Activated CD8-positive, alpha-beta memory T cell treated with anti-CD3 and anti-CD28 coated beads, Interleukin-2, amount 50 U/mL, for 1 hour (primary cell): ENCODE data around the gene S100A11.
A peak's percentile ranks its signal among the peaks of the same experiment; 100 is the strongest.
"Not testable (repeated sequence)": the region's sequence is repeated elsewhere in the genome, so short reads cannot be mapped to it uniquely, and the experiment has no call there.

Experiments
- DNase-seq: peaks from one replicate; pipeline ENCODE4 v3.0.0-alpha.2; 2020; ENCODE audit errors: extremely low read depth

S100A11 gene

GRCh38 chr1:152036267-152037216 is at the start of gene S100A11:
S100A11 (minus strand) TSS chr1:152037004; CDS start chr1:152036915, 89 bp downstream.
- peak; percentile 45 for DNase-seq

GRCh38 chr1:152084853-152085252 is 48.0 kb upstream of the S100A11 start:
- no peak for DNase-seq

GRCh38 chr1:152081026-152081425 is 44.2 kb upstream of the S100A11 start:
- DNase-seq = not testable (repeated sequence)

- DNase-seq = not testable (repeated sequence)
These were observed 43.7 kb upstream of the S100A11 start for GRCh38 chr1:152080494-152080893.

GRCh38 chr1:152078831-152079441 is 42.1 kb upstream of the S100A11 start:
- DNase-seq = no peak

GRCh38 chr1:152072311-152072710 is 35.5 kb upstream of the S100A11 start:
- no peak for DNase-seq

GRCh38 chr1:152071123-152071522 is 34.3 kb upstream of the S100A11 start:
- no peak for DNase-seq

GRCh38 chr1:152067929-152068328 is 31.1 kb upstream of the S100A11 start:
- DNase-seq = no peak

GRCh38 chr1:152067150-152067549 is 30.3 kb upstream of the S100A11 start:
- no peak for DNase-seq

- no peak for DNase-seq
These were observed 25.1 kb upstream of the S100A11 start for GRCh38 chr1:152061952-152062351.

- no peak for DNase-seq
These were observed 16.6 kb upstream of the S100A11 start for GRCh38 chr1:152053375-152053774.

- DNase-seq = peak; percentile 63
These were observed 15.8 kb upstream of the S100A11 start for GRCh38 chr1:152052606-152053005.

GRCh38 chr1:152050886-152051675 is 14.3 kb upstream of the S100A11 start:
- no peak for DNase-seq

- no peak for DNase-seq
These were observed 12.7 kb upstream of the S100A11 start for GRCh38 chr1:152049291-152050083.

- peak; percentile 43 for DNase-seq
These were observed 11.7 kb upstream of the S100A11 start for GRCh38 chr1:152048416-152049009.

GRCh38 chr1:152047730-152048415 is 11.1 kb upstream of the S100A11 start:
- DNase-seq = peak; percentile 81

GRCh38 chr1:152047413-152047729 is 10.6 kb upstream of the S100A11 start:
- no peak for DNase-seq

- no peak for DNase-seq
These were observed 7.6 kb upstream of the S100A11 start for GRCh38 chr1:152044386-152044785.

- no peak for DNase-seq
These were observed 7.1 kb upstream of the S100A11 start for GRCh38 chr1:152043870-152044269.

GRCh38 chr1:152042030-152042429 is 5.2 kb upstream of the S100A11 start:
- no peak for DNase-seq
